GM12878 (cell line): ENCODE measurements around the gene HACD3. TPM values are rescaled to one million over a fixed set of nuclear protein-coding genes. Genes with fewer than 3 reads are reported as not detected.

Experiments
- ATAC-seq: fragments of 200-7000 bp; cut with Tn5 transposase; 3 replicates; pipeline ENCODE4 v1.9.1; 2020; ENCODE audit warnings: mild to moderate bottlenecking, moderate library complexity
- BruUV-seq: library from RNA; stranded (reverse); fragments of 400-500 nt; replicated peaks from 2 replicates; lab custom pipeline; 2021; lab: Mats Ljungman, UMichigan
- CTCF ChIA-PET: fragments of 300-600 bp; sonication (Branson Sonifier 250); formaldehyde crosslinking; extraction: SDS; loops from one replicate; lab custom pipeline; 2021; ENCODE audit warnings: inconsistent platforms; lab: Yijun Ruan, JAX
- POLR2A ChIA-PET: fragments of 350-600 bp; formaldehyde crosslinking; extraction: SDS; loops from one replicate; lab custom pipeline; 2021; ENCODE audit warnings: inconsistent platforms; lab: Charles Lee
- RAD21 ChIA-PET: fragments of 300-600 bp; sonication (Branson Sonifier 250); formaldehyde crosslinking; loops from one replicate; lab custom pipeline; 2023; ENCODE audit warnings: antibody characterized with exemption; ENCODE audit not compliant: unreplicated experiment; lab: Charles Lee
- SMC1A ChIA-PET: fragments of 300-600 bp; sonication (Branson Sonifier 250); formaldehyde crosslinking; loops from one replicate; lab custom pipeline; 2023; ENCODE audit not compliant: unreplicated experiment, uncharacterized antibody; lab: Charles Lee
- DNase-seq: peaks from one replicate; pipeline ENCODE4 v3.0.0-alpha.2; 2011; ENCODE audit warnings: low read depth, low spot score
- FAIRE-seq: peaks from 3 replicates; lab custom pipeline; 2011; peaks lifted over from hg19 to GRCh38; lab: Jason Lieb, UNC
- H2AFZ ChIP-seq: 2 replicates; pipeline ENCODE4 v1.6.0; 2011; ENCODE audit warnings: low read depth, low read length, control low read depth; ENCODE audit not compliant: control insufficient read depth
- H3K27ac ChIP-seq: 2 replicates; pipeline ENCODE4 v1.5.1; 2011; ENCODE audit warnings: control low read depth; ENCODE audit not compliant: control insufficient read depth, insufficient read depth
- H3K27me3 ChIP-seq, 2 experiments: replicated peaks in 1 of 2; 2 replicates each; pipeline versions ENCODE4 v1.6.0 to v1.6.1; 2011; ENCODE audit warnings: low read length in 1 of 2; ENCODE audit not compliant: control insufficient read depth in 2 of 2, insufficient read depth in 2 of 2
- H3K36me3 ChIP-seq, 2 experiments: 2 replicates each; pipeline ENCODE4 v1.5.1; 2011; ENCODE audit warnings: low read length in 1 of 2; ENCODE audit not compliant: control insufficient read depth in 2 of 2, insufficient read depth in 2 of 2
- H3K4me1 ChIP-seq: 2 replicates; pipeline ENCODE4 v1.6.1; 2011; ENCODE audit warnings: mild to moderate bottlenecking, low read length, moderate library complexity, mixed read lengths; ENCODE audit not compliant: control insufficient read depth, insufficient read depth
- H3K4me2 ChIP-seq: 2 replicates; pipeline ENCODE4 v1.6.0; 2011; ENCODE audit warnings: control low read depth; ENCODE audit not compliant: control insufficient read depth, insufficient read depth
- H3K4me3 ChIP-seq: fragments of 200-600 bp; sonication (generic); 2 replicates; pipeline ENCODE4 v1.5.1; 2016
- H3K79me2 ChIP-seq: 2 replicates; pipeline ENCODE4 v1.6.0; 2011; ENCODE audit warnings: low read length; ENCODE audit not compliant: control insufficient read depth, insufficient read depth
- H3K9ac ChIP-seq: 2 replicates; pipeline ENCODE4 v1.8.0; 2011; ENCODE audit warnings: low read length, control low read depth, mixed read lengths; ENCODE audit not compliant: control insufficient read depth, insufficient read depth
- H3K9me3 ChIP-seq: replicated peaks from 3 replicates; pipeline ENCODE4 v1.5.1; 2011; ENCODE audit warnings: mild to moderate bottlenecking, low read length; ENCODE audit not compliant: control insufficient read depth, insufficient read depth
- H4K20me1 ChIP-seq: 2 replicates; pipeline ENCODE4 v1.6.0; 2011; ENCODE audit not compliant: control insufficient read depth, insufficient read depth
- BACH1 ChIP-seq: fragments of 450-650 bp; IDR thresholded peaks from 2 replicates; pipeline ENCODE4 v1.6.1; 2017; ENCODE audit warnings: mild to moderate bottlenecking, borderline replicate concordance
- BCL11A ChIP-seq: IDR thresholded peaks from 2 replicates; pipeline ENCODE4 v1.6.1; 2011; ENCODE audit warnings: low read depth, low read length
- CEBPB ChIP-seq, 2 experiments: fragments of 150-350 bp in 1 of 2; IDR thresholded peaks; 2 replicates each; pipeline ENCODE4 v1.6.1; 2012 to 2014; ENCODE audit warnings: low read depth in 2 of 2, low read length in 2 of 2, borderline replicate concordance in 1 of 2, inconsistent platforms in 1 of 2
- EED ChIP-seq: sonication (generic); IDR thresholded peaks from 2 replicates; pipeline ENCODE4 v1.6.1; 2016; ENCODE audit warnings: antibody characterized with exemption, low read depth
- ELK1 ChIP-seq: IDR thresholded peaks from 2 replicates; pipeline ENCODE4 v1.6.1; 2012; ENCODE audit warnings: low read depth, low read length, improper control_type of control experiment
- MEF2A ChIP-seq: IDR thresholded peaks from 2 replicates; pipeline ENCODE4 v1.6.1; 2011; ENCODE audit warnings: low read depth, mild to moderate bottlenecking, low read length, moderate library complexity; ENCODE audit not compliant: insufficient read depth
- RELB ChIP-seq: fragments of 450-650 bp; IDR thresholded peaks from 2 replicates; pipeline ENCODE4 v1.6.1; 2017; ENCODE audit warnings: low read depth, mild to moderate bottlenecking, moderate library complexity
- TAF1 ChIP-seq: IDR thresholded peaks from 2 replicates; pipeline ENCODE4 v1.6.1; 2011; ENCODE audit warnings: mild to moderate bottlenecking, low read depth, low read length, borderline replicate concordance
- WGBS: methylation state at CpG from one replicate; pipeline ENCODE4 v1.1.6; 2016; ENCODE audit warnings: low lambda C conversion rate; ENCODE audit not compliant: insufficient replicate concordance, insufficient coverage; ENCODE audit errors: missing lambda C conversion rate; 5-methylcytosine and 5-hydroxymethylcytosine counted together
- in situ Hi-C: fragments of 300-500 bp; cut with MboI; formaldehyde crosslinking; loops from 9 replicates; pipeline ENCODE4 v1.14.3; 2018; ENCODE audit warnings: mixed read lengths
- intact Hi-C: fragments of 100-400 bp; cut with micrococcal nuclease; formaldehyde crosslinking; loops from one replicate; pipeline ENCODE4 v1.14.2; 2022; ENCODE audit not compliant: unreplicated experiment
- polyA plus RNA-seq, 11 experiments: library from polyadenylated mRNA; depleted of rRNA in 4 of 11; unstranded in 6 of 11; stranded (reverse) in 5 of 11; fragments of >200 nt; fragmentation: Nextera tagmentation in 4 of 11; fragmentation: Illumina TruSeq in 1 of 11; extraction: Ambion mirVana in 4 of 11; extraction: Trizol in 1 of 11; gene quantifications; 1 replicate in 1 of 11; 2 replicates in 10 of 11; pipeline versions ENCODE4 v1.2.1 to v1.2.3, GENCODE V29; 2011 to 2016; ENCODE audit warnings: inconsistent platforms in 2 of 11, missing spikeins in 2 of 11, low read depth in 1 of 11
- total RNA-seq, 4 experiments: library from RNA; depleted of rRNA in 3 of 4; stranded (reverse); fragments of >200 nt in 3 of 4; fragmentation: Illumina TruSeq in 1 of 4; extraction: Trizol in 1 of 4; gene quantifications; 2 replicates each; pipeline versions ENCODE4 v1.2.1 to v1.2.3, GENCODE V29; 2013 to 2021
- TF ChIP-seq, protein P1 (sequence below): fragments of 450-650 bp; IDR thresholded peaks from 2 replicates; pipeline ENCODE4 v1.6.1; 2016; ENCODE audit warnings: mild to moderate bottlenecking
- TF ChIP-seq, protein P2 (sequence below), 3 experiments: IDR thresholded peaks in 2 of 3; conservative IDR thresholded peaks in 1 of 3; 2 replicates each; pipeline ENCODE4 v1.5.1; 2011; ENCODE audit warnings: low read depth in 3 of 3, low read length in 3 of 3, mild to moderate bottlenecking in 3 of 3, control low read depth in 2 of 3, moderate library complexity in 2 of 3, inconsistent platforms in 1 of 3, mixed read lengths in 1 of 3; ENCODE audit not compliant: control insufficient read depth in 2 of 3, insufficient read depth in 1 of 3; ENCODE audit errors: extremely low read depth in 1 of 3

The HACD3 gene
- total and polyA plus RNA-seq, 10 of the 15 experiments (the other 5 are each of a cell fraction or from before 2014, with no cell fraction given): 25.9 to 75.8 (median 48.3) TPM

- in situ Hi-C loops: no loop called here
- H3K36me3 ChIP-seq: no peaks in the 10 kb centered on the region
These were observed 82.9 kb downstream of the HACD3 start for GRCh38 chr15:65612949-65613744.

More at GRCh38 chr15:65612949-65613744, 82.9 kb downstream of the HACD3 start:
- Histone ChIP-seq H2AFZ (no peak overlapping the region), H4K20me1 (no peaks in the 10 kb centered on the region), H3K4me3 (no peak overlapping the region), H3K9ac (no peak overlapping the region), H3K27ac (no peak overlapping the region), H3K4me1 (peaks cover 7% of the 10 kb centered on the region), H3K9me3 (no peaks in the 10 kb centered on the region), H3K79me2 (peaks cover 33% of the 10 kb centered on the region), H3K4me2 (no peak overlapping the region), H3K27me3 (no peaks in the 10 kb centered on the region)
- no peak for TF ChIP-seq TAF1
- no peak for TF ChIP-seq BCL11A
- TF ChIP-seq ELK1: no peak
- TF ChIP-seq, protein P1, sequence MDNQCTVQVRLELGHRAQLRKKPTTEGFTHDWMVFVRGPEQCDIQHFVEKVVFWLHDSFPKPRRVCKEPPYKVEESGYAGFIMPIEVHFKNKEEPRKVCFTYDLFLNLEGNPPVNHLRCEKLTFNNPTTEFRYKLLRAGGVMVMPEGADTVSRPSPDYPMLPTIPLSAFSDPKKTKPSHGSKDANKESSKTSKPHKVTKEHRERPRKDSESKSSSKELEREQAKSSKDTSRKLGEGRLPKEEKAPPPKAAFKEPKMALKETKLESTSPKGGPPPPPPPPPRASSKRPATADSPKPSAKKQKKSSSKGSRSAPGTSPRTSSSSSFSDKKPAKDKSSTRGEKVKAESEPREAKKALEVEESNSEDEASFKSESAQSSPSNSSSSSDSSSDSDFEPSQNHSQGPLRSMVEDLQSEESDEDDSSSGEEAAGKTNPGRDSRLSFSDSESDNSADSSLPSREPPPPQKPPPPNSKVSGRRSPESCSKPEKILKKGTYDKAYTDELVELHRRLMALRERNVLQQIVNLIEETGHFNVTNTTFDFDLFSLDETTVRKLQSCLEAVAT: no peak
- TF ChIP-seq, protein P2, sequence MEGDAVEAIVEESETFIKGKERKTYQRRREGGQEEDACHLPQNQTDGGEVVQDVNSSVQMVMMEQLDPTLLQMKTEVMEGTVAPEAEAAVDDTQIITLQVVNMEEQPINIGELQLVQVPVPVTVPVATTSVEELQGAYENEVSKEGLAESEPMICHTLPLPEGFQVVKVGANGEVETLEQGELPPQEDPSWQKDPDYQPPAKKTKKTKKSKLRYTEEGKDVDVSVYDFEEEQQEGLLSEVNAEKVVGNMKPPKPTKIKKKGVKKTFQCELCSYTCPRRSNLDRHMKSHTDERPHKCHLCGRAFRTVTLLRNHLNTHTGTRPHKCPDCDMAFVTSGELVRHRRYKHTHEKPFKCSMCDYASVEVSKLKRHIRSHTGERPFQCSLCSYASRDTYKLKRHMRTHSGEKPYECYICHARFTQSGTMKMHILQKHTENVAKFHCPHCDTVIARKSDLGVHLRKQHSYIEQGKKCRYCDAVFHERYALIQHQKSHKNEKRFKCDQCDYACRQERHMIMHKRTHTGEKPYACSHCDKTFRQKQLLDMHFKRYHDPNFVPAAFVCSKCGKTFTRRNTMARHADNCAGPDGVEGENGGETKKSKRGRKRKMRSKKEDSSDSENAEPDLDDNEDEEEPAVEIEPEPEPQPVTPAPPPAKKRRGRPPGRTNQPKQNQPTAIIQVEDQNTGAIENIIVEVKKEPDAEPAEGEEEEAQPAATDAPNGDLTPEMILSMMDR (IDR thresholded peaks at IDR 0.05 in 2 of 3, conservative IDR thresholded peaks at IDR 0.05 in 1 of 3; ENCODE audit: control insufficient read depth in 2 of 3, extremely low read depth in 1 of 3, insufficient read depth in 1 of 3, low read depth in 3 of 3, low read length in 3 of 3): no peak
- no peak for TF ChIP-seq EED
- no peak for TF ChIP-seq RELB
- TF ChIP-seq BACH1: no peak
- TF ChIP-seq MEF2A: no peak
- no peak for TF ChIP-seq CEBPB (IDR thresholded peaks at IDR 0.05; ENCODE audit: borderline replicate concordance in 1 of 2, low read depth in 2 of 2, low read length in 2 of 2)
- FAIRE-seq (no peak), DNase-seq (no peak), ATAC-seq (no peak)
- 65% methylated on average over 6 of the region's 6 CpGs for WGBS
- SMC1A ChIA-PET: interaction anchor here (1.1 to 3.2 kb wide), 2 partner anchors 8 to 18 kb away, joined by 4 to 10 read pairs; partner anchors contain the start of gene SLC24A1
- POLR2A ChIA-PET: no interaction called here
- RAD21 ChIA-PET: interaction anchor here (0.8 kb wide), 1 partner anchor 256 kb away, joined by 5 read pairs; the partner anchor contains the start of gene RAB11A
- intact Hi-C loops: no loop called here
- BruUV-seq: no TSS peak
- CTCF ChIA-PET: interaction anchor here (0.6 to 4.5 kb wide), 8 partner anchors 8 to 326 kb away, joined by 3 to 28 read pairs (median 4); partner anchors contain the start of gene SLC24A1
